Stimulated activated CD8-positive, alpha-beta memory T cell treated with anti-CD3 and anti-CD28 coated beads, Interleukin-15, amount 100 ng/mL, for 24 hours (primary cell): Measurements from ENCODE around the gene GET4.
"Not testable (repeated sequence)": the region's sequence is repeated elsewhere in the genome, so short reads cannot be mapped to it uniquely, and the experiment has no call there.

Experiments used
- DNase-seq: peaks from one replicate; pipeline ENCODE4 v3.0.0-alpha.2; 2020; ENCODE audit warnings: low read depth

The GET4 gene

GRCh38 chr7:930975-931758 is 54.8 kb downstream of the GET4 start:
- no peak for DNase-seq

GRCh38 chr7:931871-932650 is 55.7 kb downstream of the GET4 start:
- no peak for DNase-seq

DNA sequence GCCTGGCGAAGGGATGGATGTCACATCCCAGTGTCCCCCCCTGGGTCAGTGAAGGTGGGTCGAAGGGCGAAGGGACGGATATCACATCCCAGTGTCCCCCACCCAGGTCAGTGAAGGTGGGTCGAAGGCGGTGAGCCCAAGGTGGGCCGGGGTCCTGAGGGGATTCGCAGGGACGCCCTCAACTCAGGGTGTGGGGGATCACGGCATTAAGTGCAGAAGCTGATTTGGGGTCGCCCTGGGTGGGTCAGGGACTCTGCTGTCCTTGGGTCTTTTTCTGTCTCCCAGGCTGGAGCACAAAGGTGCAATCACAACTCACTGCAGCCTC is 56.3 kb downstream of the GET4 start:
- no peak for DNase-seq

GRCh38 chr7:934469-935163 is 58.3 kb downstream of the GET4 start:
- no peak for DNase-seq

DNA sequence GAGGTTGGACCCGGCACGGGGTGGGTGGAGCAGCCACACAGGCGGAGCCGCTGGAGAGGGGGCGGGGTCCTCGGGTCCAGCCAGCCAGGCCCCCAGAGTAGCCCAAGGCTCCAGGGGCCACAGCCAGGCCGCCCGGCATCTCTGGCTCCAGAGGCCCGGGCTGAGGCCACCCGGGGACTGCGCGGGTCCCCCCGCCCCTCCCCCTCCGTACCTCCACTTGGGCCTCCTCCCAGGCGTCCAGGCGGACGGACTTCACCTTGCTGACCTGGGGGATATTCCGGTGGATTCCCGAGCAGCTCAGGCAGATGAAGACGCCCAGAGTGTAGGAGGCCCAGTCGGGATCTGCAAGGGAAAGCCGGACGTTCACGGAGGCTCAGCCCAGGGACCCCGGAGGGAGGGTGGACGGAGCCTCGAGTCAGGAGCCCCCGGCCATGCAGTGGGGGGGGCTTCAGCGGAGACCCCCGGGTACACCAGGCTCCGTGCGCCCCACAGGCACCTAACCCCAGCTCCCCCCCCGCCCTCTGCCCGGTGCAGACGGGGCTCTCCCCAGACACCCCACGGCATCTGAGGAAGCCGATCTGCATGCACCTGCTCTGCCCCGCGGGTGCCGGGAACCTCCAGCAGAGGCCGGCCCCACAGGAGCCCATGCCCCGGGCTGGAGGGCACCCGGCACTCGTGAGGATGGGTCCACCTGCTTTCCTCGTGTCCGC is 59.0 kb downstream of the GET4 start:
- no peak for DNase-seq

GRCh38 chr7:935874-936385 is 59.6 kb downstream of the GET4 start:
- DNase-seq = no peak

GRCh38 chr7:936386-937054 is 60.2 kb downstream of the GET4 start:
- DNase-seq = no peak

GRCh38 chr7:937856-938484 is 61.6 kb downstream of the GET4 start:
- no peak for DNase-seq

- no peak for DNase-seq
Measured at GRCh38 chr7:938546-939185, 62.3 kb downstream of the GET4 start.

GRCh38 chr7:939843-940242 is 63.5 kb downstream of the GET4 start:
- DNase-seq = no peak

GRCh38 chr7:940599-941408 is 64.5 kb downstream of the GET4 start:
- no peak for DNase-seq

DNA sequence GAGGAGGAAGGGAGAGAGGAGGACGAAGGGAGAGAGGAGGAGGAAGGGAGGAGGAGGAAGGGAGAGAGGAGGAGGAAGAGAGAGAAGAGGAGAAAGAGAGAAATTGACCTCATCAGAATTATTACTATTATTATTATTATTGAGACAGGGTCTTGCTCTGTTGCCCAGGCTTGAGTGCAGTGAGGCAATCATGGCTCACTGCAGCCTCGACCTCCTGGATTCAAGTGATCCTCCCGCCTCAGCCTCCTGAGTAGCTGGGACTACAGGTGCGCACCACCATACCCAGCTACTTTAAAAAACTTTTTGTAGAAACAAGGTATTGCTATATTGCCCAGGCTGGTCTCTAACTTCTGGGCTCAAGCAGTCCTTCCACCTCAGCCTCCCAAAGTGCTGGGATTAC is 67.4 kb downstream of the GET4 start:
- not testable (repeated sequence) for DNase-seq

DNA sequence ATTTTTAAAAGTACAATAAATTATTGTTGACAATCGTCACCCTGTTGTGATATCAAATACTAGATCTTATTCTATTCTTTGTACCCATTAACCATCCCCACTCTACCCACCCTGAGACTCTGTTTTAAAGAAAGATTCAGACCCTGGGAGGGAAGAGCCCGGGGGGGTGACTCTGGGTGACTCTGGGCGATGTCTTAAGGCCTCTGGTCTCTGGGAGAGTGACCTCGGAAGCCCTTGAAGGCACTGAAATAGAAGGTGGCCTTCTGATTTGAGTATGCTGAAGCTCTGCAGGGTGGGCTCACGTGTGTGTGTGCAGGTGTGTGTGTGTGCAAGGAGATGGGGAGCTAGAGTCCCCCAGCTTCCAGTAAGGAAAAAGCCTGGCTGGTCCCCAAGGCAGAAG is 68.4 kb downstream of the GET4 start:
- DNase-seq = no peak

DNA sequence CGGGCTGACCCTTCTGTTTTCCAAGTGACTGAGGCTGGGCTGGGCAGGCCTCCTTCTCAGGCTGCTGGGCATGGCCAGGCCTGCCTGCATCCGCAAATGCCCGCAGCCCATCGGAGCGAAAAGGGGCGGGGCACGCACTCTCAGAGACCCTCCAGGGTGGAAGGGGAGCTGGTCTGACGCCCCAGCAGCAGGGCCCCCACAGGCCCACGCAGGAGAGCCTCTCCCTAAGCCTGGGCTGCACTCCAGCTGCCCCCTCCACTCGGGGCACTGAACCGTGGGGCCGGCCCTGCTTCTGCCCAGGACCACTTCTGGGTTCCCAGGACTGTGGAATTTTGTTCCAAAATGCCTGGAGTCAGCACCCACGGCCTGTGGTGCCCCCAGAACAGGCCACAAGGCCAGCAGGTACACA is 68.8 kb downstream of the GET4 start:
- no peak for DNase-seq

- DNase-seq = no peak
Measured at GRCh38 chr7:945556-946255, 69.4 kb downstream of the GET4 start.
